Stimulated activated CD4-positive, alpha-beta T cell treated with anti-CD3 and anti-CD28 coated beads, Interleukin-15, amount 100 ng/mL, for 1 hour (primary cell): ENCODE measurements around the gene IL2RA.
A peak's percentile ranks its signal among the peaks of the same experiment; 100 is the strongest.
"Not testable (repeated sequence)": the region's sequence is repeated elsewhere in the genome, so short reads cannot be mapped to it uniquely, and the experiment has no call there.

Experiments
- DNase-seq, 2 donors: peaks; one replicate each; pipeline ENCODE4 v3.0.0-alpha.2; 2020; ENCODE audit warnings: low read depth in 1 of 2, low spot score in 1 of 2

The IL2RA gene

GRCh38 chr10:6083523-6084475 lies 21.6 kb upstream of the IL2RA start:
- DNase-seq, result no peak

GRCh38 chr10:6082496-6083395 lies 20.6 kb upstream of the IL2RA start:
- DNase-seq, result no peak

- no peak for DNase-seq
These were observed 18.3 kb upstream of the IL2RA start for GRCh38 chr10:6080417-6080973.

- no peak for DNase-seq
These were observed 16.9 kb upstream of the IL2RA start for GRCh38 chr10:6079044-6079443.

GRCh38 chr10:6077071-6077675 lies 15.0 kb upstream of the IL2RA start:
- no peak for DNase-seq

GRCh38 chr10:6074489-6075301 lies 12.5 kb upstream of the IL2RA start:
- no peak for DNase-seq

- DNase-seq, result no peak
These were observed 10.2 kb upstream of the IL2RA start for GRCh38 chr10:6072215-6072934.

GRCh38 chr10:6071181-6072175 lies 9.3 kb upstream of the IL2RA start:
- DNase-seq, result no peak

- DNase-seq, result peak in 1 of 2 donors; percentile 36
These were observed 8.5 kb upstream of the IL2RA start for GRCh38 chr10:6070660-6071059.

GRCh38 chr10:6069081-6069931 lies 7.1 kb upstream of the IL2RA start:
- DNase-seq, result no peak

GRCh38 chr10:6068422-6068821 lies 6.3 kb upstream of the IL2RA start:
- no peak for DNase-seq

GRCh38 chr10:6068006-6068405 lies 5.8 kb upstream of the IL2RA start:
- no peak for DNase-seq

- no peak for DNase-seq
These were observed 5.3 kb upstream of the IL2RA start for GRCh38 chr10:6067457-6067856.

- no peak for DNase-seq
These were observed 3.7 kb upstream of the IL2RA start for GRCh38 chr10:6065835-6066234.

GRCh38 chr10:6065406-6065805 lies 3.2 kb upstream of the IL2RA start:
- DNase-seq, result no peak

GRCh38 chr10:6064726-6065125 lies 2.6 kb upstream of the IL2RA start:
- DNase-seq, result not testable (repeated sequence)

- no peak for DNase-seq
These were observed 2.0 kb upstream of the IL2RA start for GRCh38 chr10:6064119-6064518.

GRCh38 chr10:6061056-6061455 lies 1.1 kb downstream of the IL2RA start:
- DNase-seq, result no peak
